HG03095 (cell line): ENCODE results near the gene SLC44A1.

Experiments used
- ATAC-seq: cut with Tn5 transposase; IDR thresholded peaks from one replicate; pipeline ENCODE4 v1.9.1; 2021; ENCODE audit warnings: moderate library complexity; ENCODE audit not compliant: unreplicated experiment

The SLC44A1 gene

GRCh38 chr9:105297442-105298075 lies 53.1 kb downstream of the SLC44A1 start:
- no peak for ATAC-seq

DNA sequence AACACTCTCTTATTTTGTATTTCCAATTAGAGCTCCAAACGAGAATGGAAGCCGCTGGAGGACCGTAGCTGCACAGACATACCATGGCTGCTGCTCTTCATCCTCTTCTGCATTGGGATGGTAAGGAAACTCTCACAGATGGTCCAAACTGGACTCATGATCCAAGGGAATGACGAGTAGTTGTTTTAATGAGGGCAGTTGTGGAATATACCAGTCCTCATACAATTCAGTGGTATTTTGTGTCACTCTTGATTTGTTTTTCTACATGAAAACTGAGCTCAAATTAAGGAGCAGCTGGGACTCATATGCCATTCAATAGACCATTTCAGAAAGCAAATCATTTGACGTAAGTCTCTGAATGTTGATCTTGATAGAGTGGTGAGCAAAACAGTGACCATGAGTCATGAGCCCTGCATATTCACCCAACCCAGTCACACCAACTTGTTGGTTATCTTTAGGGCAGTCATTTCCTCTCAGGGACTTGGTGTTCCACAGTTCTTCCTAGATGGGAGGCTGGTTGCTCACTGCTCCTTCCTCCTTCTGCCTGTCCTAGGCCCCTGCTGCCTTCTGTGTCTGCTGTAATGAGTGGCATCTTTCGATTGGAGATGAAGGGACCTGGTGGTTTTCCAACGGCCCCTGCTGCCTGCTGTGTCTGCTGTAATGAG lies 54.9 kb downstream of the SLC44A1 start:
- ATAC-seq = no peak

- no peak for ATAC-seq
Observed at GRCh38 chr9:105302728-105303127, 58.3 kb downstream of the SLC44A1 start.

- ATAC-seq = no peak
Observed at GRCh38 chr9:105305856-105306255, 61.4 kb downstream of the SLC44A1 start.

DNA sequence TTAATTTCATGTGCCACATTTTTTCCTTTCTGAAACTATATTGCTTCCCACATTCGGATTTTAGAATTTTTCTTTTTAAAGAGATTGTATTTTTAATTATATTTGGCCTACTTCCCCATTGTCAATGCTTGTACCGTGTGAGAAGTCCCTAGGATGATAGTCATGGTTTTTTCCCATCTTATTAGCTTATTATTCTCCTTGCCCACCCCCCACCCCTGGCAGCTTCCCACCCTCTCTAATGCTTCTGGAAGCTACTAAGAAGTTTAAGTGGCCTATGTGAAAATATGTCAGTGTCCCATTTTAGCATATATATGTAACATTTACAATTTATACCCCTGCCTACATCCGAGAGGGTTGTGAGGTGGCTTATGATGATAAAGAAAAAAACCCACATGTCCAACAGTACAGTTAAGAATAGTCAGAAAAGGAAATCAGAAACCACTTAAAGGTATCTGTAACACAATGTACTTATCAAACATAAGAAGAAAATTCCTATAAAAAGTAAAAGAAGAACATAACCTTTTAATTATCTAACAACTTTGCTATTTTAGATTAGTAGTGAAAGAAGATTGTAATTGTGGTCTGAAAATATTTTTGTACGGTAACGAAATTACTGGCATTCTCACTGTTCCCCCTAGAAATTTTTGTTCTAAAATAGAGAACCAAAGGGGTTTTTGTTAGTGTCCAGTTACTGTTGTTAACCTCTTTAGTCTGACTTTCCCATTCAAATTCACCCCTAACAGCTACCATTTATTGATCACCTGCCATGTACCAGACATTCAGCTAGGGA lies 62.1 kb downstream of the SLC44A1 start:
- ATAC-seq = no peak

- ATAC-seq = no peak
Observed at GRCh38 chr9:105307591-105308130, 63.2 kb downstream of the SLC44A1 start.

GRCh38 chr9:105308461-105309341 lies 64.2 kb downstream of the SLC44A1 start:
- ATAC-seq = no peak

DNA sequence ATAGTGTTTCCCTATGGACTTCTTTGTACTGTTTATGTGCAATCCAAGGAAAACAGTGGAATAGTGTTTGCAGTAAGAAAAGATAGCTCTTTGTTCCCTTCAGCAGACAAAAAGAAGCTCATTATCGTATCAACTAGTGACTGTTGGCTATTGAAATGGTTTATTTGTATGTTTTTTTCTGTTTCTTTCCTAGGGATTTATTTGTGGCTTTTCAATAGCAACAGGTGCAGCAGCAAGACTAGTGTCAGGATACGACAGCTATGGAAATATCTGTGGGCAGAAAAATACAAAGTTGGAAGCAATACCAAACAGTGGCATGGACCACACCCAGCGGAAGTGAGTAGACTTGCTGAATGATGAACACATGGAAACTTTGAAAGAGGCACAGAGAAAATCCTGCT lies 65.1 kb downstream of the SLC44A1 start:
- ATAC-seq = no peak

GRCh38 chr9:105311306-105311705 lies 66.9 kb downstream of the SLC44A1 start:
- no peak for ATAC-seq

GRCh38 chr9:105313238-105313637 lies 68.8 kb downstream of the SLC44A1 start:
- no peak for ATAC-seq

- no peak for ATAC-seq
Observed at GRCh38 chr9:105316703-105317102, 72.3 kb downstream of the SLC44A1 start.

GRCh38 chr9:105318729-105319191 lies 74.3 kb downstream of the SLC44A1 start:
- no peak for ATAC-seq

DNA sequence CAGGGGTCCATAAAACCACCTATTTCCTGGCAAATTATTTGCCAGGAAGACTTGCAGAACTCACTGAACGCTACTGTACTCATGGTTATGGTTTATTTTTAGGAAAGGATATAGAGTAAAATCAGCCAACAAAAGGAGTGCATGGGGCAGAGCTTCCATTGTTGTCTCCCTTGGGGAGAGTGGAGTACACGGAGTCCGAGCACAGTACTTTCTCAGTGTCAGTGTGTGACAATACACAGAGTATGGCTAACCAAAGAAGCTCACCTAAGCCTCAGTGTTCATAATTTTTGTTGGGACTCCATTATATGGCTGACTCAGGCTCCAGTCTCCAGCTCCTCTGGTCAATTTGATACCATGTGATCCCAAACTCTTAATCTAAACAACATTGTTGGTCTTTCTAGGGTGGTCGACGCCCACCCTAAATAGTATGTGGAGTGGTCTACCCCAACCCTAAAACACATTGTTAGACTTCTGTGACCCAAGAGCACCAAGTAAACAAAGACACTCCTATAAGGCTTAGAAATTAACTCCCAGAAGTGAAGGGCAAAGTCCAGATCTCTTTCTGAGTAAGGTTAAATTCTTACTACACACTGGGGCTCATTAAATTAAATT lies 74.9 kb downstream of the SLC44A1 start:
- ATAC-seq = no peak

- ATAC-seq = peak; percentile 82
Observed at GRCh38 chr9:105320568-105320967, 76.1 kb downstream of the SLC44A1 start.

- ATAC-seq = no peak
Observed at GRCh38 chr9:105328296-105328695, 83.8 kb downstream of the SLC44A1 start.

DNA sequence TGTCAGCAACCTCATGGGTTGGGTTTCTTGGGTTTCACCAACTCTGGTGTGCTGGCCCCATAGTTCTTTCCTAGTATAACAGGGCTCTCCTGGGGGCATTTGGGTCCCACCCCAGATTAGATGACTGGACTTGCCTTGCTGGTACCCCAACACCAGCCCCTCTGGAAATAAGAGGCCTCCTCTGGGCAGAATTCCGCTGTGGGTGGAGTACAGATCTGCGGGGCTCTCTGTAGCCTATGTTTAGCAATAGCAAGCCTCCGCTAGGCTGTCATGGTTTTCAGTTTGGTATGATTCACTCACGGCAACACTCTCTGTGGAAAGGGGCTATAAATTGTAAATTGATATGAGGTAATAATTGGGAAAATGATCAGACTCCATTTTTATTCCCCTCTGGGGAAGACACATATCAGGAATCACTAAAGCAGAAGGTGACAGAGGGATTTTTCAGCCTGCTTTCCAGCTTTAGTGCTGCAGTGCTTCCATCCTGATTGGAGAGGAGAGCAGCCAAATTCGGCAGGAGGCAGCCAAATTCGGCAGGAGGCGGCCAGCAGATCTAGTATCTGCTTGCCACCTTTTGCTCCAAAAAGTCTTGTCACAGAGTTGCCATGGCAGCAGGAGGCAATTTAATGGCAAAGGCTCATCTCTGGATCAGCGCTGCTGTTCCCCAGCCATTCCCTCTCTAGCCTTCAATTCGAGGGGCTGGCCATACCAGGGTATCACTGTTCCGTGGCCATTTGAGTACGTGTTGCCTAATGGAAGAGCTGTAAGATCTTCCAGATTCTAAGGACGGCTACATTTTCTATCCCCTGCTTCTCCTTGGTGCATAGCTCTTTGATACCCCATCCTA lies 84.6 kb downstream of the SLC44A1 start:
- no peak for ATAC-seq

DNA sequence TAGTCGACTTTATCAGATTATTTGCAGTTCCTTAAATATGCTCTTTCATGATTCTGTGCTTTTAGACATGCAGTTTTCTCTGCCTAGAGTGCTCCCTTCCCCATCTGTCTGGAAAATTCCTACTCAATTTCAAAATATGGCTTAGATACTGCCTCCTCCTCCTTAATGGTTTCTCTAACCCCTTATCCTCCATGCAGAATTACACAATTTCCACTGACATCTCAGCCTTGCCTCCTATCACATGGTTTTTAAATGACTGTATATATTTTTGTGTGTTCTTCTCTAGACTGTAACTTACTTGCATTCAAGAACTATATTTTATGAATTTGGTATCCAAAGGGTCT lies 85.2 kb downstream of the SLC44A1 start:
- no peak for ATAC-seq

GRCh38 chr9:105330201-105330600 lies 85.8 kb downstream of the SLC44A1 start:
- ATAC-seq = no peak

DNA sequence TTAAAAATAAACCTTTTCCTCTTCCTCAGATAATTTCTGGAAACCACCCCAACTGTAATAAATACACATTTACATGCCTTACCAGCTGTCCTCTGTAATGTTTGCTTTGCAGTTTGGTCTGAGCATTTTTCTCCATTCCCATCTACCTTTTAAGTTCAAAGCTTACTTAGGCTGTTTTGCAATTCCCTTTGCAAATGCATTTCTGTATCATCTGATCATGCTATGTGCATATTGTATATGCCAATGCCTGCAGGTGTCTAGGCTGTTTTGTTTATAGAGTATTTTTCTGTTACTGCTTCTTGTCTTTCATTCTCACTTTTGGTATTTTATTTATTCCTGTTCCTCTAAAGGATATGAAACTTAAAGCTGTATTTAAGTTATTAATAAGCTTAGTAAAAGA lies 86.3 kb downstream of the SLC44A1 start:
- peak; percentile 61 for ATAC-seq
